Measurements from ENCODE around the gene CCDC77. TPM values are rescaled to one million over a fixed set of nuclear protein-coding genes. Genes with fewer than 3 reads are reported as not detected.

CCDC77 gene
- polyA plus RNA-seq, 4 donors, result 19.9 to 25.7 (median 24.6) TPM

GRCh38 chr12:475286-475685 is 73.8 kb downstream of the CCDC77 start:
- DNase-seq (ENCODE audit: low read depth in 4 of 4, low spot score in 3 of 4), result no peak

- DNase-seq (ENCODE audit: low read depth in 4 of 4, low spot score in 3 of 4), result no peak
Observed at GRCh38 chr12:479161-479560, 77.7 kb downstream of the CCDC77 start.

- DNase-seq (ENCODE audit: low read depth in 4 of 4, low spot score in 3 of 4), result no peak
Observed at GRCh38 chr12:480831-481816, 79.7 kb downstream of the CCDC77 start.

- no peak for DNase-seq (ENCODE audit: low read depth in 4 of 4, low spot score in 3 of 4)
Observed at GRCh38 chr12:482061-482460, 80.6 kb downstream of the CCDC77 start.

GRCh38 chr12:484096-484495 is 82.7 kb downstream of the CCDC77 start:
- no peak for DNase-seq (ENCODE audit: low read depth in 4 of 4, low spot score in 3 of 4)

GRCh38 chr12:490260-490659 is 88.8 kb downstream of the CCDC77 start:
- no peak for DNase-seq (ENCODE audit: low read depth in 4 of 4, low spot score in 3 of 4)

Other genes starting within 250 kb of the CCDC77 start
- gene SLC6A12, start 187.5 kb upstream of the CCDC77 start, polyA plus RNA-seq (ENCODE audit: insufficient read length in 4 of 4), result 10 to 100 TPM; 14.0 to 18.5 (median 15.3) TPM
- gene SLC6A13, start 138.8 kb upstream of the CCDC77 start, polyA plus RNA-seq (ENCODE audit: insufficient read length in 4 of 4), result 10 to 100 TPM; 46.3 to 58.2 (median 48.7) TPM
- gene KDM5A, start 12.3 kb upstream of the CCDC77 start, polyA plus RNA-seq (ENCODE audit: insufficient read length in 4 of 4), result 10 to 100 TPM; 39.1 to 42.6 (median 42.4) TPM
- 10 to 100 TPM; 14.3 to 16.7 (median 15.7) TPM for gene B4GALNT3, start 58.3 kb downstream of the CCDC77 start, polyA plus RNA-seq (ENCODE audit: insufficient read length in 4 of 4)

Measured in right renal pelvis (tissue), 4 donors.